ENCODE measurements around the gene B3GAT2.

DNA sequence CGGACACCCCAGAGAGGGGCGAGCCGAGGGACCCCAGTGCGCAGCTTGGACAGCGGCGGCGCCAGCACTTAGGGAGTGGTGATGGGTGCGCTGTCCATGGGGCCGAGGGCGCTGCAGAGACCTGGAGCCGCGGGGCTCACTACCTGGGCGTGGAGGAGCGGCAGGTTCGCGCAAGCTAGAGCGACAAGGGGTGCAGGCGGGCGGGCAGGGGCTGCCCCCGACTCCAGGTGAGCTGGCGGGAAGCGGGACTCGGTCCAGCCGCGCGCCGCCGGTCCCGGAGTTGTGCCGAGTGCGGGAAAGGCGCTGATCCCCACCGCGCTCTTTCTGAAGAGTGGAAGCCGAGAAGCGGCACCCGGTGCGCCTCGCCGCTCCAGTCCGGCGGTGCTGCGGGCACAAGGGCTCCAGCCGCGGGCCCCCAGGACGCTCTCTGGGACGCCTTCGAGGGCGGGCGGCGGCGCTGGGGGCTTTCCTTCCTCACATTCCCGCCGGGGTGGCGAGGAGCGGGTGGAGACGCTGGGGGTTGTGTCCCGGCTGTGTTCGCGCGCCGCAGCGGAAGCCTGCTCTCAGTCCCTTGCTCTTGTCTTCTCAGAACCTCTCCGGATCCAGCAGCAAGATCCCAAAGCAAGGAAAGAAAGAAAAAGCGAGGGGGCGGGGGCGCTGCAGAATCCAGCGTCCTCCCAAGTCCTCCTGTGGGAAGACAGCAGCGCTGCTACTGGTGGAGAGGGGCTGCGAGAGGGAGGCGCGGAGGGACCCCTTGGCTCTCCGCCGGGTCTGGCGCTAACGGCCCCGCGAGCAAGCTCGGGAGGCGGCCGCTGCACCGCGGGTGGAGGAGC is at the start of gene B3GAT2:
- TF ChIP-seq, protein P1, sequence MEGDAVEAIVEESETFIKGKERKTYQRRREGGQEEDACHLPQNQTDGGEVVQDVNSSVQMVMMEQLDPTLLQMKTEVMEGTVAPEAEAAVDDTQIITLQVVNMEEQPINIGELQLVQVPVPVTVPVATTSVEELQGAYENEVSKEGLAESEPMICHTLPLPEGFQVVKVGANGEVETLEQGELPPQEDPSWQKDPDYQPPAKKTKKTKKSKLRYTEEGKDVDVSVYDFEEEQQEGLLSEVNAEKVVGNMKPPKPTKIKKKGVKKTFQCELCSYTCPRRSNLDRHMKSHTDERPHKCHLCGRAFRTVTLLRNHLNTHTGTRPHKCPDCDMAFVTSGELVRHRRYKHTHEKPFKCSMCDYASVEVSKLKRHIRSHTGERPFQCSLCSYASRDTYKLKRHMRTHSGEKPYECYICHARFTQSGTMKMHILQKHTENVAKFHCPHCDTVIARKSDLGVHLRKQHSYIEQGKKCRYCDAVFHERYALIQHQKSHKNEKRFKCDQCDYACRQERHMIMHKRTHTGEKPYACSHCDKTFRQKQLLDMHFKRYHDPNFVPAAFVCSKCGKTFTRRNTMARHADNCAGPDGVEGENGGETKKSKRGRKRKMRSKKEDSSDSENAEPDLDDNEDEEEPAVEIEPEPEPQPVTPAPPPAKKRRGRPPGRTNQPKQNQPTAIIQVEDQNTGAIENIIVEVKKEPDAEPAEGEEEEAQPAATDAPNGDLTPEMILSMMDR (IDR thresholded peaks at IDR 0.05 in 2 of 3, conservative IDR thresholded peaks at IDR 0.05 in 1 of 3; ENCODE audit: borderline replicate concordance in 1 of 3, insufficient read depth in 1 of 3, low read depth in 2 of 3, low read length in 2 of 3), result no peak
- TF ChIP-seq POLR2AphosphoS5 (IDR thresholded peaks at IDR 0.05; ENCODE audit: low read depth, low read length) (no peak), EZH2 (IDR thresholded peaks at IDR 0.05) (no peak), FOSL1 (IDR thresholded peaks at IDR 0.05; ENCODE audit: low read depth) (no peak), YY1 (IDR thresholded peaks at IDR 0.05; ENCODE audit: extremely low read depth, insufficient replicate concordance, low read depth, low read length) (no peak)
